Mammary epithelial cell (primary cell): ENCODE results near the gene POC1B.

Source experiments
- CTCF ChIP-seq, 2 donors: IDR thresholded peaks in 1 of 2; conservative IDR thresholded peaks in 1 of 2; 2 replicates each; pipeline ENCODE4 v1.5.1; 2011 to 2012; ENCODE audit warnings: inconsistent platforms in 2 of 2, low read length in 2 of 2, mild to moderate bottlenecking in 2 of 2, control low read depth in 1 of 2, low read depth in 1 of 2; ENCODE audit not compliant: insufficient read depth in 1 of 2; ENCODE audit errors: extremely low read depth in 1 of 2
- EZH2 ChIP-seq: IDR thresholded peaks from 2 replicates; pipeline ENCODE4 v1.6.1; 2012; ENCODE audit warnings: low read length, inconsistent platforms, borderline replicate concordance

- TF ChIP-seq CTCF (conservative IDR thresholded peaks at IDR 0.05 in 1 of 2, IDR thresholded peaks at IDR 0.05 in 1 of 2; ENCODE audit: extremely low read depth in 1 of 2, insufficient read depth in 1 of 2, low read depth in 1 of 2, low read length in 2 of 2) (no peak), EZH2 (no peak)
Observed at GRCh38 chr12:89370421-89370831, 155.4 kb downstream of the POC1B start.
